ENCODE measurements around the gene LNX2.
"Not testable (repeated sequence)": the region's sequence is repeated elsewhere in the genome, so short reads cannot be mapped to it uniquely, and the experiment has no call there.

The LNX2 gene

DNA sequence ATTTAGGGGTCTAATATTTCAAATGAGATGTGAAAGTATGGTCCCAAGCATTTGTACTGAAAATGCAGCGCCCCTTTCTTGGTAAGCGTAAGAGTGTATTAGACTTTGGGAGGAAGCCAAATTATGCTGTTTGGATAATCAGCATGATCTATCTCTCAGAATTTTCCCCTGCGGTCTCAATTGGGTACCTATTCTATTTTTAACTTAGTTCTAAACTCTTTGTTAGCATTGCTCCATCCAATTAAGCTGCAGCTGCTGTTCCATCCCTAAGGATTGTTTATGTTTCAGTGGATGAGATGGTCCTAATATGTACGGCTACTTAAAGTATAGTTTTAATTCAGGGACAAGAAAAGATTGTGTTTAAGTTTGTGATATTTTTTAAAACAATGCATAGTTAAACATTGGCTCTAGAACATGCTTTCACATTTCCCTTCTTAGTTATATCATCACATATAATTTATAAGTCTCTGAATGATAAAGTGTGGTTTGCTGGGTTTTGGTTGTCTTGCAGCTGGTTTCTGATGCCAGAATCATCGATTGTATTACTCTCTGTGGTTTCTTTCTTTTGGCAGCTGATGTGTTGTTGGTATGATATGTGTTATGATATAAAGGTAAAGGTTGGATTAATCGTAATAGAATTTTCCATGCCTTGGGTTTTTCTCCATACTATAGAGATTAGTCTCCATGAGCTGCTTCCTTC lies 16.4 kb upstream of the LNX2 start:
- DNase-seq, result no peak

DNA sequence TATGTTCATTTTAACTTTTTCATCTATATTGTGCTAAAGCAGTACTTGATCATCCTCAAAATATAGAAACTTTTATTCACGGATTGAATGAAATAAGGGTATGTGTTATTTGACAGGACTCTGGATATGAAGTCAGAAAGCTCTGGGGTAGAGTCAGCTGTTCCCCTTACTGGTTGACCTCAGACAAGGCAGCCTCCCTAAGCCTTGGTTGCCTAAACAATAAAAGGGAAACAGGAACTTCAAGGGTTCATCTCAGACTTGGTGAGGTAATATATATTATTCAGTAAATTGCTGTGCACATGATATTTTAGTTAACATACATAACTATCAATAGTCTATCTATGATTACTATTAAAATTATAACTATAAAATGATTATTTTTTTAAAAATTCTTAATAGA lies 14.9 kb upstream of the LNX2 start:
- DNase-seq, result no peak

DNA sequence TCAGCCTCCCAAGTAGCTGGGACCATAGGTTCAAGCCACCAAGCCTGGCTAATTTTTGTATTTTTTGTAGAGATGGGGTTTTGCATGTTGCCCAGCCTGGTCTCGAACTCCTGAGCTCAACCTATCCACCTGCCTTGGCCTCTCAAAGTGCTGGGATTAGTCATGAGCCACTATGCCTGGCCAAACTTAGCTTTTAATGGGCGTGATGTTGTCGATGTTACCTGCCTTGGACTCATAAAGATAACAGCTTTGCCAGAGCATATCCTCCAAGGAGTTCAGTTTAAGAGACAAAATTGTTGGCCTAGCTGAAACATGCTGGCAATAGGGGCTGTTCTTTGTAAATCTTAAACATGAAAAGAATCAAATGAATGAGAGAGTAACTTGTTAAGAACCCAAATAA lies 14.5 kb upstream of the LNX2 start:
- no peak for DNase-seq

DNA sequence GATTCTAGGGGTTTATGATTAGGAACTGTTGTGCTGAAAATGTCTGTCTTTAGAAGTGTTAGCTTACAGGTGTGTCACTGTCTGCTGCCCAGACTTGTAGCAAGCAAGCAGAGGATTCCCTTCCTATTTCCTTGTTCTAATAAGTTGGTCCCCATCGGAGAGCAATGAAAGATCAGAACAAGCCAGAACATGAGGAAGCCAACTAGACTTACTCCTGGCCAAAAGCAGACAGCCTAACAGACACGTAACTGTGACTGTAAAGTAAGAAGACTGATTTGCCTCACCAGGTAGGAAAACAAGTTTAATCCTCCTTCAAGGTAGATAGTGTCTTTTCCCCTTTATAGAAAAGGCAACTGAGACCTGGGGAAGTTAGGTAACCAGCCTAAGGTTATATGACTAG lies 13.9 kb upstream of the LNX2 start:
- no peak for DNase-seq

DNA sequence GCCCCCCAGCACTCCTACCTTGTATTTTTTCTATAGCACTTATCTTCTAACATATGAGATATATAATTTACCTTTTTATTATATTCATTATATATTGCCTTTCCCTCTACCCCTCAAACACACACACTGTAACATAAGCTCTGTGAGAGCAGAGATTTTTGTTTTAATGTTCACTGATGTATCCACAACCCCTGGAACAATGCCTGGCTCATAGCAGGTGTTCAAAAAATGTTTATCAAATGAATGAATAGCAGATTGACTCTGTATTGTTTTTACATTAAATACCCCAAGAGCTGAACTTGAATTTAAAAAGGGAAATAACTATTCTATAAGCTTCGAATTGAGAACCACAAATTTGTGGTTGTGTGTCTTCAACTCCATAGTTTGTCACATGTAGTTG lies 12.3 kb upstream of the LNX2 start:
- DNase-seq, result no peak

DNA sequence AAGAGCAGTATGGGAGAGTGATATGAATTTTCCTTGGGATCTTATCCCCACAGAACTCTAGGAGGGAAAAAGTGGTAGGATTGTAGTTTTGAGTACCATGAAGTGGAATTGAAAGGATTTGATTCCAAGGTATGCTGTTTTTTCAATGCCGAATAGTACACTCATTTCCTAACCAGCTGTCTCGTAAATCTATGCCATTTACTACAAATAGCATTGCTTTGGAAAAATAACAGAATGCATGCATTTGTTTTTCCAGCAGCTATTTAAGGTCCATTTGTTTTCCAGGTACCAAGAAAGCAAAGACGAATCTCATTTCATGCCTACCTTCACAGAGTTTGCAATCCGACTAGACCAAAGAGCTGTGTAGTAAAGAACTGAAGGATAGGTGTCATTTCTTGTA lies 11.9 kb upstream of the LNX2 start:
- DNase-seq, result no peak

DNA sequence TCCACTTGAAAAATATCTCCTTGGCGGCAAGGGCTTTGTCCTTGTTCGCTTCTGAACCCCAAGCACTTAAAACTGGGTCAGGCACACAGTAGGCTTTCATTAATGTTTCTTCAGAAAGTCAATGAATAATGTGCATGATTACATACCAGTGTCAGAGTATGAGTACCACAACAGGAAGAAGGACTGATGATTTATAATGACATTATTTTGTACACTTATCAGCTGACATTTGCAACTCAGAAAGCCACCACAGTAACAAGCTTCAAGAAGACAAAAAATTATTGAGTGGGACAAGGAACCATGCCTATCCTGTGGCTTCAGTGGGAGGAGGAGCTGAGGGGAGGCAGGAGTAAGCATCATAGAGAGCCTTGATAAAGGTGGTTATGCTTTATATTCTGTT lies 11.3 kb upstream of the LNX2 start:
- DNase-seq, result no peak

DNA sequence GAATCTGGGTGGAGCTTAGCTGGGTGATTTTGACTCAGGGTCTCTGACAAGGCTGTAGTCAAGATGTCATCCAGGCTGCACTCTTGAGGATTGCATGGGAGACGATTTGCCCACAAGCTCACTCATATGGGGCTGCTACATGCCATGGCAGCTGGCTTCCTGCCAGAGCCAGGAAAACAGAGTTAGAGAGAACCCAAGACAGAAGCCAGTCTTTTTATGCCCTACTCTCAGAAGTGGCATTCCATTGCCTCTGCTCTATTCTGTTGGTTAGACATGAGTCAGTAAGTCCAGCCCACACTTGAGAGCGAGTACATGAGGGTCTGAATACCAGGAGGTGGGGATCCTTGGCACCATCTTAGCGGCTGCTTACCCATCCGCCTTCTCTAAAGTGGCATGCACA lies 10.8 kb upstream of the LNX2 start:
- no peak for DNase-seq

DNA sequence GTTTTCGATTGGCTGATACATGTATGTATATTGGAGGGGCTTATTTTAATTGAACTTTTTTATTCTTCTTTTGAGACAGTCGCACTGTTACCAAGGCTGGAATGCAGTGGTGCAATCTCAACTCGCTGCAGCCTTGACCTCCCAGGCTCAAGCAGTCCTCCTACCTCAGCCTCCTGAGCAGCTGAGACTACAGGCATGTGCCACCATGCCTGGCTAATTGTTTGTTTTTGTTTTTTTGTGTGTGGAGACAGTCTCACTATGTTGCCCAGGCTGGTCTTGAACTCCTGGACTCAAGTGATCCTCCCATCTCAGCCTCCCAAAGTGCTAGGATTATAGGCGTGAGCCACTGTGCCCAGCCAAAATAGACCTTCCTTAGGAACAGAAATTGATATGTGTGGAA lies 8.4 kb upstream of the LNX2 start:
- not testable (repeated sequence) for DNase-seq

DNA sequence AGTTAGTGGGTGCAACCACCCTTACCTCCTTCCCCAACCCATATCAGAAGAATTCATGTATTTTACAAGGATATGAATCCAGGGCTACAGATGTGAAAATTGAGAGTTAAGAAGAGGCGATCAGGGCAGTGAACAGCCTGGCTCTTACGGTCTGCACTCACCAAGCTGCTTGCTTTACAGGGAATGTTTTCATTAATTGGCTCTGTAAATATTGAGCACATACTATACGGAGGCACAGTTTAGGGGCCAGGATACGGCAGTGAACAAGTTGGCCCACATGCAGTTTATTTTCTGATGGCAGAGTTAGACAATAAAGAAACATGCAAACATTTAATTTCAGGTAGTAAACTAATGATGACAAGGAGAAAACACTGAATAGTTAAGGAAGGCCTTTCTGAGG lies 7.8 kb upstream of the LNX2 start:
- DNase-seq, result no peak

DNA sequence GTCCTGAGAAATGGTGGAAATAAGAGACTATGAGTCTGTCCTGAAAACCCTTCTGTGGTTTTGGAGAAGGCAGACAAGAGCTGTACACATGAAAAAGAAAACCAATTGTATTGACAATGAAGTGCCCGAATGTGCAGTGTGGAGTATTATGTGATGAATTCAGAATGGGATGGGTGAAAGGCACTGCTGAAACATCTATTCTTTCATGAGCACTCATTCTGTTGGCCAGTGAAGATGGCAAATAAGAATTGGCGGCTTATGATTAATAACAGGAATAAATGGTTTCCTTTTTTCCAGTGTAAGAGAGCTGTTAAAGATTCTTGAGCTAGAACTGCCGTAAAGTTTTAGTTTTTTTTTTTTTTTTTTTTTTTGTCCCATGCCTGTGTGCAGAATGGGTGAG lies 7.1 kb upstream of the LNX2 start:
- no peak for DNase-seq

DNA sequence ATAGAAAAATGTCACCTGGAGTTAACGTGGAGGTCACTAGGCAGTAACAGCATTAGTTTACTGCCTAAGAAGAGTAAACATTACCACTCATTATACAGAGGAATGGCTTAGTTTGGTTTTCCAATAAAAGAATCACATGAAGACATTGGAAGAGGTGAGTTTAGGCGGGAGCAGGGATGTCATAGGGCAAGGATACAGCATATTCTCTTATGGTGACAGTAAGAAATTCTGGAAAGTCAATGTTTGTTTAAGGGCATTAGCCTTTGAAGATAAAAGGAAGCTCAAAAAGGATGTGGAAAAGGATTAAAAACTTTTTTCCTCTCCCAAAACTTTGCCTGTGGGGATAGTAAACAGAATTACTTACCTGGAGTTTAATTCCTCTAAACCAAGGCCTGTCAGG lies 5.5 kb upstream of the LNX2 start:
- DNase-seq, result no peak

DNA sequence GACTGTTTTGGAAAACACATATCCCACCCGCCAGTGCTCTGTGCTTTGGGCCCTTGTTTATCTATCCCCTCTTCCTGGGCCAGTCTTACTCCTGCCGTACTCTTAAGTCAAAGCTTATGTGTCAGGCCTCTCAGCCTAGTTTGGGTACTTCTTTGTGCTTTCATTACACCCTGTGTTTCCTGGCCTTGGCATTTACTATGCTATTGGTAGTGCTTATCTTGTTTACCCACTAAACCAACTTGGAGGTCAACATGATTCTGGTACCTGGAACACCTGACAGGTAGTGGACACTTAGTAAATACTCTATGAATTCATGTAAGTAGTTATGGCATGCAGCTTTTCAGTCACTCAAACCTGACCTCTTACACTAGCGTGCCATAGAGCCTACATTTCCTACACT lies 3.7 kb upstream of the LNX2 start:
- DNase-seq, result no peak

DNA sequence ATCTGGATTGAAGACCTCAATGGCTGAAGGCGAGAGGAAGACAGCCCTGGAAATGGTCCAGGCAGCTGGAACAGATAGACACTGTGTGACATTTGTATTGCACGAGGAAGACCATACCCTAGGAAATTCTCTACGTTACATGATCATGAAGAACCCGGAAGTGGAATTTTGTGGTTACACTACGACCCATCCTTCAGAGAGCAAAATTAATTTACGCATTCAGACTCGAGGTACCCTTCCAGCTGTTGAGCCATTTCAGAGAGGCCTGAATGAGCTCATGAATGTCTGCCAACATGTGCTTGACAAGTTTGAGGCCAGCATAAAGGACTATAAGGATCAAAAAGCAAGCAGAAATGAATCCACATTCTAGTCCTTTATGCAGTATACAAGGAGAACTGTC lies 2.6 kb upstream of the LNX2 start:
- no peak for DNase-seq

DNA sequence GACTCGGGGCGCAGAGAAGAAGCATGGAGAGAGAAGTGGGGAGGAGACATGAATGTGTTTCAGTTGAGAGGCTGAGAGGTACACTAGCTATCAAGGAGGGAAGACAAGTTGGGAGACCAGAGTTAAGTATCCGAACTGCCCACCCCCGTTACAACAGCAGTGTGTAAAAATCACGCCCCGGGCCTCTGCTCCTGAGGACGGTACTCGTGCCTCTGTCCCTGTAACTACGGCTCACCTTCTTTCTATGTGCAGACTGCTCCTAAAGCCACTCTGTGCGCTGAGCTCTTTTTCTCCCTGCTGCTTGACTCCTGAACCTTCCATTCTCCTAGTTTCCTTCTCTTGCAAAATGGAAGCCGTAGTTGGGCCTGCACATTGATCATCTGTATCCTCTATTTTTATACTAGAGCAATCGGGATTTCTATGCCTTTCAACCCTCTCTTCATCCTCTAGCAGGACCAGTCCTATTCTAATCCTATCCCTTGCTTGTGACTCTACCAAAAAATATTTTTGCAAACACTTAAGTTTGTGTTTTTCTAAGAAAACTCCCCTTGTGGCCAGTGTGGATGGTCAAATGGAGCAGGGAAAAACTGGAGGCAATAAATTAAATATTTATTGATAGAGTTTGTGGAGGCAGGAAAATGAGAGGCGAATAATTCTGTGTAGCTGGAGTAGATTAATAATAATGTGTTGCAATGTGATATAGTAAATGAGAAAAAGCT lies 1.9 kb upstream of the LNX2 start:
- no peak for DNase-seq

DNA sequence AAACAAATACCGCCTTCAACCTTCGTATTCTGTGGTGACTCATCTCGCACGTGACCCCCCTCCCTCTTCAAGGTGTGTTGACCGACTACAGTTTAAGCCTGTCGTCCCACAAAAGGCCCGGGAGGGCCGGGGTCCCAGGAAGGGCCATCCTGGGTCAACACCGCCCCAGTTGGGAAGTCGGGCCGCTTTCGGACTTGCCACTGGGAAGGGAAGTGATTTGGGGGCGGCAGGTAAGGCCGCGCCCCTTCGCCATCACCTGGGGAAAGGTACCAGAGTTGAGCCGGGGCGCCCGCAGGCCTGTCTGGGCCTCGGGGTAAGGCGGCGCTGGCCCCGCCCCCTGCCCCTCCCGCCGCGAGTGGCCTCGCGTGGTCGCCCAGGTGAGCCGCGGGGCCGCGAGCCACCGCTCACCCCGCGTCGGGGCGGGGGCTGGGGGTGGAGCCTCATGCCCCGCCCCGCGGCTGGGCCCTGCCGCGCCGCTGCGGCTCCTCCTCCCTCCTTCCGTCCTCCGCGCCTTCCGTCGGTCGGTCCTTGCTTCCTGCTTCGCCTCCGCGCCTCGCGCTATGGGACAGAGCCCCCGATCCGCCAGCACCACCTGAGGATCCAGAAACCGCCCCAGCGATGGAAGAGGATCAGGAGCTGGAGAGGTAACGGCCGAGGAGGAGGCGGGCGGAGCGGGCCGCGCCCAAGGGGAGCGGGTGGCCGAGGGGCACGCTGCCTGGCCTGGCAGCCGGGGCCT lies 1.2 kb upstream of the LNX2 start, which contains the start of gene POLR1D:
TSS of gene POLR1D (plus strand) at position 527 of the 736 bp plus-strand sequence. CDS start at position 619, 92 bp downstream.
- no peak for DNase-seq

DNA sequence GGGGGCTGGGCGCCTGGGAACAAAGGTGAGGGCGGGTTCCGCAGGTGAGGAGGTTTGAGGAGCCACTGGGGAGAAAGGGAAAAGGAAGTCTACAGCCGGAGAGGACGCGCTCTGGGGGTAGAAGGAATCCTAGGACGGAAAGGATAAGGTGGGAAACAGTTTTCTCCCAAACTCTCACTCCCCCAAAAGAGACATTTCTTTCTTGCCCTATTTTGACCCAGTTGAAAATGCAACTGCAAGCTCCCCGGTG lies 712 bp upstream of the LNX2 start:
- DNase-seq, result no peak

DNA sequence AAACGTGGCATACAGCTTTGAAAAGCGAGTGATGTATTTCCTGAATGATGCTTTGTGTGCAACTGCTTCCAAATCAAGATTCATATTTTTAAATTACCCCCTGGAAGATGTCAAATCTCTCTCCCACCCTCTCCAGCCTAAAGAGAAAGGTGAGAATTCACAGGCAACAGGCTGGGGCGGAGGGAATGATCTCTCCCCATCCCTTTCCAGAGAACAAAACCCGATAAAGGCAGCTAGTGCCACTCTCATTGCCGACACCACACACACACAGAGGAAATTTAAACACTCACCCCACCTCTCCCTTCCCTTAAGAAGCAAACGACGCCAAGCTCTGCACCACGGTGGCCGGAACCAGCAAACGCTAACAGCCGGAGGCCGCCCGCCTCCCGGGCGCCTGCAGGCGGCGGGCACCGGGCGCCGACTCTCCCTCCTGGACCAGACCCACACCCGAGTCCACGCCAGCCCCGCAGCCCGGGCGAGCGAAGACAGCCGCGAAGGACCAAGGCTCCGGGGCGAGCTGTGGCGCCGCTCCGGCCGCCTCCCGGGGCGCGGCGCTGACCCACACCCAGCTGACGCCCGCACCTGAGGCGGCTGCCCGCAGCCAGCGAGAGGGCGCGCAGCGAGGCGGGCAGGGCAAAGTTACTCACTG lies 477 bp downstream of the LNX2 start:
- no peak for DNase-seq

DNA sequence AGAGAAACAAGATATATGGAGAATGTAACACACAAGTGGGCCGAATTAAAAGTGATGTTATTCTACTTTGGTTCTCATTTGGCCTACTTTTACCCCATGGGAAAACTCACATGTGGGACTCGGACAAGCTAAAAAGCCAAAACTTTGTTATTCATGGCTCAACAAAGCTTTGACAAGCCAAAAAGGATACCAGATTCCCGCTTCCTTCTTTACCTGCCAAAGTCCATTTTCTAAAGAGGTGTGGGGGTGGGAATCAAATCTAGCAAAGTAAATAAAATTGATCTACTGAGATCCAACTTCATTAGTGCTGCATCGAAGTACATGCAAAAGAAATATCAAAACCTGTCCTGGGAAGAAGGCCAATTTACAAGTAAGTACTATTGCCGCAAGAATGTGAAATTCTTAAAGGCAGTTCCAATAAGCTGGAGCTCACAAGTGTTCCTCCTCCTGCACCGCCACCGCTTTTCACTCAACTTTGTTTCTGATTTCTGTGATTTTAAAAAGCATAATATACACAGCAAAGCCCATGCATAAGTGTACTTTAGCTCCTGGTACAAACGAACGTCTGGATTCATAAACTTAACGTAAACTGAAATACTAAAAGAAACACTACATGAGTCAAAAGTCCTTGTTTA lies 1.1 kb downstream of the LNX2 start:
- DNase-seq, result no peak

DNA sequence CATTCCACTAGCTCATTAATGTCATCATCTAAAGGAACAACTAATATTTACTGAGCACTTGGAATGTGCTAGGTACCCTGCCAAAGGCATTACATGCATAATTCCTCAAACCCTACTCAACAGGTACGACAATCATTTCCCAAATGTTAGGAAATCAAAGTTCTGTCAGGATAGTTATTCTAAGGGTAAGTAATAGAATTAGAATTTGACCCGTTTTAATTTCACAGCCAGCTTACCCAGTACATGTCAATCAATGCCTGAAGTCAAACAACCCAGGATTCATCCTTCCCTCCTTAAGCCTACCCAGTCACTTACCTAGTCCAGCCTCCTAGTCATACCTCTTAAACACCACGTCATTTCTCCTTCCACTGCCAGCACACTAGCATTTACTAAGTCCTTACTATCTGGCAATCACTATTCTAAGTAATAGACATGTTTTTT lies 2.4 kb downstream of the LNX2 start:
- no peak for DNase-seq

DNA sequence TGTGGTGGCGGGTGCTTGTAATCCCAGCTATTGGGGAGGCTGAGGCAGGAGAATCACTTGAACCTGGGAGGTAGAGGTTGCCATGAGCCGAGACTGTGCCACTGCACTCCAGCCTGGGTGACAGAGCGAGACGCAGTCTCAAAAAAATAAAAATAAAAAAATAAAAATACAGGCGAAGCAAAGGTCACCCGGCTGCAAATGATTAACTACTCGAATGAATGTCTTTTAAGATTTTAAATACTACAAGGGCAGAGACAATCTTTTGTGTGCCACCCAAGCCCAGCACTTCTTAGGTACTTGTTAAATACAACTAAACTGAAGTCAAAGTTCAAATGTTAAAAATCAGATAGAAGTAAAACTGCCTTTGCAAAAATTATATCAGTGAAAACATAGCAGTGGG lies 6.7 kb downstream of the LNX2 start:
- no peak for DNase-seq

DNA sequence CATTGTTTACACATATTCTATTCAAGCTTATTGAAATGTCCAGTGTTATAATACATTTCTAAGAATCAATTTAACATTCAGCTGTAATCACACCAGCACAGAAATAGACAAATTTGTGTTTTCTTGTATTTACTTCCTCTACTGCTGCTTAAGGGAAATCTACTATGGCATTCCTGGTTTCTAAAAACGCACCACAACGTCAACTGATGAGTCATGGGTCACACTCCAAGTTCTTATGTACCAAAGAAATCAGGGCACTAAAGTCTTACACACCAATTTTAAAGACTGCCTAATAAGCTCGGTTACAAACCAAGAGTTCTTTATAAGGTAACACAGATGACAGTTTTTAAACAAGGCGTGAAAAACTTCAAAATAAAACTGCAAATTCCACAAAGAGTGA lies 13.2 kb downstream of the LNX2 start:
- DNase-seq, result no peak

DNA sequence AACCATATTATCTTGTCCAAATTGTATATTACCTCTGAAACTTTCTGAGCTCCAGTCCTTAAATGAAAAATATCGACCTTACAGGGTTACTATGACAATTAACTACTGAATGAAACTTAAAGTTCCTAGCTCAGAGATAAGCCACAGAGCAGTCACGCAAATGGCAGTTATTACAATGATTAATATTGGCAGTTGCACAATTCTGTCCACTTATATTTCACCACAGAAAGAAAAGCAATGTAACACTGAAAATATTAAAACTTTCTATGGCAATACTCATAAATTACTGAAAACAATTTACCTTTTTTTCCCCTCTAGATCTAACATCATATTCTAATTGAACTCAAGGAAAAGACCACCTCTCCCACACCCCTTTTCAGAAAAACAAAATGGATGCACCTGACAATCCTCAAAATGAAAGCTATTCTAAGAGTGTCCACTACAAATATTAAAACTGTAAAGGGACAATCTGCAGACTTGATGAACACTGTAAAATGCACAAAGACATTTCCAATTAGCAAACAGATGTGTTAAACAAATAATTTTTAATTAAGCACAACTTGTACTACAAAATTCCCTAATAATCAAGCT lies 14.6 kb downstream of the LNX2 start:
- DNase-seq, result no peak

Measured in NCI-H187 treated with DMSO at 0.1 percent for 48 hours (cell line).